ENCODE data around the gene COG5. TPM values are rescaled to one million over a fixed set of nuclear protein-coding genes. Genes with fewer than 3 reads are reported as not detected.

Gene COG5
- total and polyA plus RNA-seq, 2 of the 4 experiments (the other 2 are of a cell fraction): 18.5 to 27.4 TPM

GRCh38 chr7:107213945-107214344 lies 349.8 kb downstream of the COG5 start:
- in situ Hi-C loops (cut with MboI; ENCODE audit: low sequenced_read_pairs): no loop called here
- Histone ChIP-seq H3K9ac (ENCODE audit: low read depth, low read length) (no peak overlapping the region), H3K9me1 (ENCODE audit: insufficient read depth, low read length) (peaks cover 3% of the 10 kb centered on the region; the same call in 1 of the 2 replicates), H3K23ac (ENCODE audit: low read depth, low read length) (no peak overlapping the region), H2BK15ac (ENCODE audit: low read depth, low read length) (no peak overlapping the region), H4K20me1 (ENCODE audit: insufficient read depth, low read length) (no peaks in the 10 kb centered on the region), H3K4me2 (ENCODE audit: low read depth, low read length) (no peak overlapping the region), H3K56ac (ENCODE audit: extremely low read depth, insufficient read depth, low read length) (no peak overlapping the region), H2BK20ac (ENCODE audit: low read depth, low read length) (no peak overlapping the region), H3K27me3 (ENCODE audit: control insufficient read depth, insufficient read depth, low read length) (no peaks in the 10 kb centered on the region), H3K79me1 (ENCODE audit: low read depth in 1 of 2, low read length in 2 of 2) (peaks cover 0 to 4% of the 10 kb centered on the region in 2 experiments; a peak in 3 of 4 replicates), H3K4me3 (ENCODE audit: insufficient read depth, low read depth, low read length) (no peak overlapping the region), H3K4me1 (ENCODE audit: control insufficient read depth, insufficient read depth, low read length) (no peaks in the 10 kb centered on the region), H4K8ac (ENCODE audit: low read depth in 2 of 2, low read length in 2 of 2) (no peak overlapping the region), H4K5ac (ENCODE audit: low read depth, low read length) (no peak overlapping the region), H3K4ac (ENCODE audit: low read depth, low read length) (no peak overlapping the region), H2AFZ (replicated peaks; ENCODE audit: low read length, poor library complexity) (no peak overlapping the region), H4K91ac (ENCODE audit: insufficient read depth, low read depth, low read length) (no peak overlapping the region), H3K27ac (ENCODE audit: insufficient read depth, low read length) (no peak overlapping the region), H3K18ac (ENCODE audit: low read depth, low read length) (no peak overlapping the region), H2BK5ac (ENCODE audit: low read depth, low read length, poor library complexity, severe bottlenecking) (no peak overlapping the region), H2BK120ac (ENCODE audit: low read depth, low read length) (no peak overlapping the region), H2AK9ac (replicated peaks; ENCODE audit: low read depth, low read length, poor library complexity) (no peak overlapping the region), H3K9me3 (ENCODE audit: control insufficient read depth, insufficient read depth, low read length) (no peaks in the 10 kb centered on the region; the same call in 1 of the 2 replicates), H2AK5ac (ENCODE audit: low read depth, low read length) (no peak overlapping the region), H3K36me3 (ENCODE audit: control insufficient read depth, insufficient read depth, low read length) (peaks cover 5% of the 10 kb centered on the region), H3K14ac (replicated peaks; ENCODE audit: low read depth, low read length) (no peak overlapping the region)
- dilution Hi-C loops (cut with HindIII; ENCODE audit: low sequenced_read_pairs, unreplicated experiment): no loop called here
- ChIA-PET CTCF (no interaction called here), POLR2A (ENCODE audit: unreplicated experiment) (no interaction called here)
- ATAC-seq (ENCODE audit: low read depth) (no peak), DNase-seq (no peak)
- no TSS peak for BruUV-seq (replicated peaks)
- TF ChIP-seq MAZ (IDR thresholded peaks at IDR 0.05; ENCODE audit: borderline replicate concordance, low read depth, low read length): no peak
- no peak for TF ChIP-seq RAD21 (IDR thresholded peaks at IDR 0.05; ENCODE audit: low read length)
- no peak for TF ChIP-seq CHD1 (IDR thresholded peaks at IDR 0.05; ENCODE audit: low read depth, low read length)
- intact Hi-C loops (cut with micrococcal nuclease): no loop called here

All from IMR-90 (cell line).